Measurements from ENCODE around the gene HMCN2. TPM values are rescaled to one million over a fixed set of nuclear protein-coding genes. Genes with fewer than 3 reads are reported as not detected.

Gene HMCN2
- total RNA-seq, 1 experiment from 2014 or later: not detected

DNA sequence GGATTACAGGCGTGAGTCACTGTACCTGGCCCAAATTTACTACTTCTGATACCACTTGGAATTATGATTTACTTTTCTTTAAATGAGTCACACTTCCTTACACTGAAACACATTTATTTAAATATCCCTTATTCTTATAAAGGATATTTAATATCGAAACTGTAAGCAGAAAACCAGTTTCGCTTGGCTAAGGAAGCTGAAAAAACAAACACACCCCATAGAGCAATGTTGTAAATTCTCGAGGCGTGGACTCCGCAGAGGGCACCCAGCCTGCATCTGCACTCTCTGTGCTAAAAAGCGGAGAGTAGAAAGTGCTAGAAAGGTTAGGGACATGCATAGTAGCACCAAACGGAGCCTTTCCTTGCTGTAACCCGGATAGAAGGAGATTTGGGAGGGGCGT is 86.5 kb downstream of the HMCN2 start:
- DNase-seq (ENCODE audit: unreplicated experiment): peak; percentile 68
- Mint-ChIP-seq H3K9me3 (ENCODE audit: unreplicated experiment) (no peaks in the 10 kb centered on the region), H3K36me3 (ENCODE audit: insufficient read depth, unreplicated experiment) (no peaks in the 10 kb centered on the region), H3K4me3 (ENCODE audit: unreplicated experiment) (no peak overlapping the region), H3K4me1 (ENCODE audit: insufficient read depth, unreplicated experiment) (peaks cover 12% of the 10 kb centered on the region), H3K27me3 (ENCODE audit: insufficient read depth, unreplicated experiment) (no peaks in the 10 kb centered on the region), H3K27ac (ENCODE audit: low read depth, unreplicated experiment) (peak overlapping the region; percentile 81)
- ChIA-PET CTCF (no interaction called here), POLR2A (interaction anchor here (1.0 kb wide), 1 partner anchor 96 kb away, joined by 3 read pairs; no protein-coding TSS in a partner anchor)
- TF ChIP-seq, protein P1, sequence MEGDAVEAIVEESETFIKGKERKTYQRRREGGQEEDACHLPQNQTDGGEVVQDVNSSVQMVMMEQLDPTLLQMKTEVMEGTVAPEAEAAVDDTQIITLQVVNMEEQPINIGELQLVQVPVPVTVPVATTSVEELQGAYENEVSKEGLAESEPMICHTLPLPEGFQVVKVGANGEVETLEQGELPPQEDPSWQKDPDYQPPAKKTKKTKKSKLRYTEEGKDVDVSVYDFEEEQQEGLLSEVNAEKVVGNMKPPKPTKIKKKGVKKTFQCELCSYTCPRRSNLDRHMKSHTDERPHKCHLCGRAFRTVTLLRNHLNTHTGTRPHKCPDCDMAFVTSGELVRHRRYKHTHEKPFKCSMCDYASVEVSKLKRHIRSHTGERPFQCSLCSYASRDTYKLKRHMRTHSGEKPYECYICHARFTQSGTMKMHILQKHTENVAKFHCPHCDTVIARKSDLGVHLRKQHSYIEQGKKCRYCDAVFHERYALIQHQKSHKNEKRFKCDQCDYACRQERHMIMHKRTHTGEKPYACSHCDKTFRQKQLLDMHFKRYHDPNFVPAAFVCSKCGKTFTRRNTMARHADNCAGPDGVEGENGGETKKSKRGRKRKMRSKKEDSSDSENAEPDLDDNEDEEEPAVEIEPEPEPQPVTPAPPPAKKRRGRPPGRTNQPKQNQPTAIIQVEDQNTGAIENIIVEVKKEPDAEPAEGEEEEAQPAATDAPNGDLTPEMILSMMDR (IDR thresholded peaks at IDR 0.05; ENCODE audit: unreplicated experiment): no peak
- intact Hi-C loops (cut with micrococcal nuclease): loop anchor here (5.0 kb wide), 1 partner anchor 90 kb away; the partner anchor contains the start of gene ASS1
- BruUV-seq (replicated peaks): no TSS peak

DNA sequence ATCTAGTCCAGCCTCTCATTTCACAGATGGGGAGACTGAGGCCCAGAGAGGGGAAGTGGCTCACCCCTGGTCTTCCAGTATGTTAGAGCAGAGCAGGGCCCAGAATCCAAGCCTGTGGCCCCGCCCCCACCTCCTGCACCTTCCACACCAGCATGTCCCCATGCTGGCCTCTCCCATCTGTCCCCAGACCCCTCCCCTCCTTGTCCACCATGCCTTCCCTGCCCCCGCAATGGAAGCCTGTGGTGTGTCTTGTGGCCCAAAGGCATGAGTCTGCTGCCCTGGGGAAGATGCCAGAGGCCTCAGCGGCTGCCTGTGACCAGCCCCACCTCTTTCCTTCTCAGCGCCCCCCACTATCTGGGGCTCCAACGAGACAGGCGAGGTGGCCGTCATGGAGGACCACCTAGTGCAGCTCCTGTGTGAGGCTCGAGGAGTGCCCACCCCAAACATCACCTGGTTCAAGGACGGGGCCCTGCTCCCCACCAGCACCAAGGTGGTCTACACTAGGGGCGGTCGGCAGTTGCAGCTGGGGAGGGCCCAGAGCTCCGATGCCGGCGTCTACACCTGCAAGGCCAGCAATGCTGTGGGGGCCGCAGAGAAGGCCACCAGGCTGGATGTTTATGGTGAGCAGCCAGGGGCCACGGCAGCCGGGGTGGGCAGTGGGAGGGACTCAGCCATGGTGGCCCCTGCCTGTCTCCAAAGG is 87.2 kb downstream of the HMCN2 start:
- Mint-ChIP-seq H3K27ac (ENCODE audit: low read depth, unreplicated experiment) (peak overlapping the region; percentile 81), H3K27me3 (ENCODE audit: insufficient read depth, unreplicated experiment) (no peaks in the 10 kb centered on the region), H3K4me3 (ENCODE audit: unreplicated experiment) (no peak overlapping the region), H3K4me1 (ENCODE audit: insufficient read depth, unreplicated experiment) (peaks cover 12% of the 10 kb centered on the region), H3K36me3 (ENCODE audit: insufficient read depth, unreplicated experiment) (no peaks in the 10 kb centered on the region), H3K9me3 (ENCODE audit: unreplicated experiment) (no peaks in the 10 kb centered on the region)
- no peak for DNase-seq (ENCODE audit: unreplicated experiment)
- intact Hi-C loops (cut with micrococcal nuclease): loop anchor here (5.0 kb wide), 1 partner anchor 90 kb away; the partner anchor contains the start of gene ASS1
- ChIA-PET POLR2A (interaction anchor here (0.6 to 1.0 kb wide), 3 partner anchors 41 to 302 kb away, joined by 3 read pairs; no protein-coding TSS in a partner anchor), CTCF (interaction anchor here (1.2 kb wide), 1 partner anchor 9 kb away, joined by 4 read pairs; no protein-coding TSS in a partner anchor)
- TF ChIP-seq, protein P1 (IDR thresholded peaks at IDR 0.05; ENCODE audit: unreplicated experiment): no peak
- no TSS peak for BruUV-seq (replicated peaks)

DNA sequence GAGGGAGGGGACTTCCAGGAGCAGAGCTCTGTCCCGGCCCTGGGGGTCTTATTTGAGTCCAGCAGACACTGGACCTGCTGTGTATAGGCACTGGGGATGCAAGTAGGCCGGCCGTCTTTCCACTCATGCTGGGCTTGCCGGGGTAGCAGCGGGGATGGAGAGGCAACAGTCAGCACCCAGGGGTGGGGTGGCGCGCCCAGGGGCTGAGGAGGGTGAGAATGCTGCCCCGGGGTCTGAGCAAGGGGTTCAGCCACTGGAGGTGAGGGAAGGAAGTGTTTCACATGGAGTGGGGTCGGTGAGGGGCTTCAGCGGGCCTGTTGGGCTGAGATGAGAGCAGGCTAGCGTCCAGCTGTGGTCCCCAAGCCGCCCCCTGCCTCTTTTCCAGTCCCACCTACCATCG is 88.8 kb downstream of the HMCN2 start:
- no peak overlapping the region for H3K27ac Mint-ChIP-seq (ENCODE audit: low read depth, unreplicated experiment)
- ChIA-PET CTCF (interaction anchor here (0.6 to 0.7 kb wide), 2 partner anchors 10 to 251 kb away, joined by 3 to 4 read pairs; no protein-coding TSS in a partner anchor), POLR2A (no interaction called here)
- no peak overlapping the region for H3K4me3 Mint-ChIP-seq (ENCODE audit: unreplicated experiment)
- TF ChIP-seq, protein P1 (IDR thresholded peaks at IDR 0.05; ENCODE audit: unreplicated experiment): no peak
- intact Hi-C loops (cut with micrococcal nuclease): loop anchor here (5.0 kb wide), 1 partner anchor 88 kb away; the partner anchor contains the start of gene ASS1
- no TSS peak for BruUV-seq (replicated peaks)
- H3K27me3 Mint-ChIP-seq (ENCODE audit: insufficient read depth, unreplicated experiment): no peaks in the 10 kb centered on the region
- peaks cover 12% of the 10 kb centered on the region for H3K4me1 Mint-ChIP-seq (ENCODE audit: insufficient read depth, unreplicated experiment)
- no peak for DNase-seq (ENCODE audit: unreplicated experiment)
- H3K36me3 Mint-ChIP-seq (ENCODE audit: insufficient read depth, unreplicated experiment): no peaks in the 10 kb centered on the region
- no peaks in the 10 kb centered on the region for H3K9me3 Mint-ChIP-seq (ENCODE audit: unreplicated experiment)

DNA sequence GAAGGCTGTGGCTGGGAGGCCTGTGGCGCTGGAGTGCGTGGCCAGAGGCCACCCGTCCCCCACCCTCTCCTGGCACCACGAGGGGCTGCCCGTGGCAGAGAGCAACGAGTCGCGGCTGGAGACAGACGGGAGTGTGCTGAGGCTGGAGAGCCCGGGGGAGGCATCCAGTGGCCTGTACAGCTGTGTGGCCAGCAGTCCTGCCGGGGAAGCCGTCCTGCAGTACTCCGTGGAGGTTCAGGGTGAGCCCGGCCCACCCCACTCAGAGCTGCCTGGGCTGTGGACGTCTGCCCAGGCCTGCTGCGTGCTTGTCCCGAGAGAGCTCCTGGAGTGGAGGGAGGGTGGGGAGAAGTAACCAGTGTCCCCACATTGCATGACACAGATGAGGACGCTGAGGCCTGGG is 89.2 kb downstream of the HMCN2 start:
- Mint-ChIP-seq H3K27me3 (ENCODE audit: insufficient read depth, unreplicated experiment) (no peaks in the 10 kb centered on the region), H3K36me3 (ENCODE audit: insufficient read depth, unreplicated experiment) (no peaks in the 10 kb centered on the region), H3K4me3 (ENCODE audit: unreplicated experiment) (no peak overlapping the region), H3K4me1 (ENCODE audit: insufficient read depth, unreplicated experiment) (peaks cover 12% of the 10 kb centered on the region), H3K9me3 (ENCODE audit: unreplicated experiment) (no peaks in the 10 kb centered on the region), H3K27ac (ENCODE audit: low read depth, unreplicated experiment) (no peak overlapping the region)
- DNase-seq (ENCODE audit: unreplicated experiment): no peak
- ChIA-PET POLR2A (no interaction called here), CTCF (interaction anchor here (0.7 kb wide), 1 partner anchor 11 kb away, joined by 3 read pairs; no protein-coding TSS in a partner anchor)
- TF ChIP-seq, protein P1 (IDR thresholded peaks at IDR 0.05; ENCODE audit: unreplicated experiment): no peak
- BruUV-seq (replicated peaks): no TSS peak
- intact Hi-C loops (cut with micrococcal nuclease): loop anchor here (5.0 kb wide), 1 partner anchor 87 kb away; the partner anchor contains the start of gene ASS1
